ENCODE results near the gene LRRC59.

- TF ChIP-seq EMX1 (CRISPR knock-in tag; IDR thresholded peaks at IDR 0.05) (no peak), FOXJ3 (CRISPR knock-in tag; IDR thresholded peaks at IDR 0.05; ENCODE audit: borderline replicate concordance) (no peak), CTCF (IDR thresholded peaks at IDR 0.05) (no peak), USF2 (CRISPR knock-in tag; IDR thresholded peaks at IDR 0.05) (no peak)
Measured at GRCh38 chr17:50367401-50367800, 29.9 kb downstream of the LRRC59 start.
